Activated CD4-positive, alpha-beta memory T cell treated with anti-CD3 and anti-CD28 coated beads for 36 hours (primary cell): ENCODE measurements around the gene IFT20. TPM values are rescaled to one million over a fixed set of nuclear protein-coding genes. Genes with fewer than 3 reads are reported as not detected.

Experiments
- CTCF ChIA-PET: fragments of 350-600 bp; sonication (Branson Sonifier 250); formaldehyde crosslinking; loops from one replicate; lab custom pipeline; 2021; ENCODE audit warnings: antibody characterized with exemption, inconsistent platforms; lab: Charles Lee
- POLR2A ChIA-PET: fragments of 350-600 bp; sonication (Branson Sonifier 250); formaldehyde crosslinking; loops from one replicate; lab custom pipeline; 2021; ENCODE audit warnings: antibody characterized with exemption; lab: Charles Lee
- DNase-seq: peaks from one replicate; pipeline ENCODE4 v3.0.0-alpha.2; 2020
- H3K27ac Mint-ChIP-seq: one replicate; pipeline ENCODE4 v1.8.0; 2021; ENCODE audit warnings: mixed read lengths
- H3K27me3 Mint-ChIP-seq: one replicate; pipeline ENCODE4 v1.8.0; 2021; ENCODE audit warnings: mixed read lengths
- H3K36me3 Mint-ChIP-seq: one replicate; pipeline ENCODE4 v1.8.0; 2021; ENCODE audit warnings: mixed read lengths
- H3K4me1 Mint-ChIP-seq: one replicate; pipeline ENCODE4 v1.8.0; 2021; ENCODE audit warnings: low read depth, mixed read lengths
- H3K4me3 Mint-ChIP-seq: one replicate; pipeline ENCODE4 v1.8.0; 2021; ENCODE audit warnings: mild to moderate bottlenecking, mixed read lengths
- H3K9me3 Mint-ChIP-seq: one replicate; pipeline ENCODE4 v1.8.0; 2021; ENCODE audit warnings: mixed read lengths
- intact Hi-C: fragments of 100-400 bp; cut with micrococcal nuclease; formaldehyde crosslinking; loops from one replicate; pipeline ENCODE4 v1.15.1; 2023
- total RNA-seq, 2 experiments: library from RNA; stranded (reverse); gene quantifications; one replicate each; pipeline ENCODE4 v1.2.3, GENCODE V29; 2021

The IFT20 gene
- total RNA-seq: 10 to 100 TPM; 20.3 to 20.6 TPM

- peak within 1 kb of the TSS; percentile 94 for H3K4me3 Mint-ChIP-seq
- ChIA-PET CTCF (interaction anchor here (0.6 to 3.9 kb wide), 12 partner anchors 9 to 106 kb away, joined by 3 to 13 read pairs (median 4); partner anchors contain the start of gene POLDIP2), POLR2A (interaction anchor here (1.1 to 2.3 kb wide), 9 partner anchors 9 to 236 kb away, joined by 4 to 40 read pairs (median 5); partner anchors contain the start of genes PIGS, POLDIP2, SARM1 and TMEM97)
- no peaks in the 10 kb centered on the region for H3K27me3 Mint-ChIP-seq
- H3K9me3 Mint-ChIP-seq: no peaks in the 10 kb centered on the region
- peak within 1 kb of the TSS; percentile 87 for H3K27ac Mint-ChIP-seq
- H3K36me3 Mint-ChIP-seq: peaks cover 6% of the 10 kb centered on the region
- H3K4me1 Mint-ChIP-seq: peaks cover 36% of the 10 kb centered on the region
- intact Hi-C loops: loop anchor here (1.0 kb wide), 5 partner anchors 8 to 617 kb away; partner anchors contain the start of genes POLDIP2, SARM1 and TMEM97
- peak; percentile 99 for DNase-seq
Measured at GRCh38 chr17:28335201-28335958, at the start of gene IFT20, which contains the start of gene TNFAIP1. TSS of gene IFT20 (minus strand) at chr17:28335472. CDS start at chr17:28331985, 3,487 bp downstream. TSS of gene TNFAIP1 (plus strand) at chr17:28335761. CDS start at chr17:28339522, 3,761 bp downstream.

GRCh38 chr17:28385037-28385400 lies 49.7 kb upstream of the IFT20 start:
- POLR2A ChIA-PET: interaction anchor here (0.6 to 1.7 kb wide), 6 partner anchors 10 to 81 kb away, joined by 3 to 15 read pairs (median 4); partner anchors contain the start of genes IFT20, POLDIP2, SARM1 and TNFAIP1
- DNase-seq: peak; percentile 24
- Mint-ChIP-seq H3K27me3 (no peaks in the 10 kb centered on the region), H3K27ac (peak overlapping the region; percentile 59), H3K4me1 (peaks cover 25% of the 10 kb centered on the region), H3K4me3 (peak overlapping the region; percentile 88), H3K9me3 (no peaks in the 10 kb centered on the region), H3K36me3 (peaks cover 16% of the 10 kb centered on the region)
- CTCF ChIA-PET: interaction anchor here (1.7 kb wide), 1 partner anchor 31 kb away, joined by 7 read pairs; no protein-coding TSS in a partner anchor
- intact Hi-C loops: loop anchor here (2.0 to 10.0 kb wide), 2 partner anchors 32 to 160 kb away; no protein-coding TSS in a partner anchor

GRCh38 chr17:28384281-28385036 lies 49.2 kb upstream of the IFT20 start:
- peaks cover 25% of the 10 kb centered on the region for H3K4me1 Mint-ChIP-seq
- peak; percentile 84 for DNase-seq
- ChIA-PET CTCF (interaction anchor here (1.7 kb wide), 1 partner anchor 32 kb away, joined by 7 read pairs; no protein-coding TSS in a partner anchor), POLR2A (interaction anchor here (0.6 to 1.7 kb wide), 10 partner anchors 10 to 172 kb away, joined by 3 to 15 read pairs (median 3); partner anchors contain the start of genes IFT20, POLDIP2, SARM1 and TNFAIP1)
- no peaks in the 10 kb centered on the region for H3K27me3 Mint-ChIP-seq
- intact Hi-C loops: loop anchor here (2.0 to 10.0 kb wide), 2 partner anchors 32 to 160 kb away; no protein-coding TSS in a partner anchor
- peak overlapping the region; percentile 59 for H3K27ac Mint-ChIP-seq
- H3K36me3 Mint-ChIP-seq: peaks cover 13% of the 10 kb centered on the region
- H3K9me3 Mint-ChIP-seq: no peaks in the 10 kb centered on the region
- peak overlapping the region; percentile 88 for H3K4me3 Mint-ChIP-seq

- DNase-seq: peak; percentile 59
- no peak overlapping the region for H3K27ac Mint-ChIP-seq
- intact Hi-C loops: loop anchor here (10.0 kb wide), 1 partner anchor 164 kb away; no protein-coding TSS in a partner anchor
- no peaks in the 10 kb centered on the region for H3K9me3 Mint-ChIP-seq
- peak overlapping the region; percentile 14 for H3K4me3 Mint-ChIP-seq
- no peaks in the 10 kb centered on the region for H3K27me3 Mint-ChIP-seq
- POLR2A ChIA-PET: no interaction called here
- H3K4me1 Mint-ChIP-seq: peaks cover 23% of the 10 kb centered on the region
- CTCF ChIA-PET: interaction anchor here (1.0 to 2.1 kb wide), 2 partner anchors 10 to 35 kb away, joined by 4 to 6 read pairs; no protein-coding TSS in a partner anchor
- peaks cover 4% of the 10 kb centered on the region for H3K36me3 Mint-ChIP-seq
Measured at GRCh38 chr17:28381141-28381825, 46.0 kb upstream of the IFT20 start.

GRCh38 chr17:28379814-28380801 lies 44.8 kb upstream of the IFT20 start:
- Mint-ChIP-seq H3K4me3 (no peak overlapping the region), H3K27me3 (no peaks in the 10 kb centered on the region), H3K9me3 (no peaks in the 10 kb centered on the region), H3K27ac (no peak overlapping the region), H3K36me3 (peaks cover 4% of the 10 kb centered on the region), H3K4me1 (peaks cover 14% of the 10 kb centered on the region)
- intact Hi-C loops: loop anchor here (10.0 kb wide), 1 partner anchor 165 kb away; no protein-coding TSS in a partner anchor
- ChIA-PET POLR2A (no interaction called here), CTCF (interaction anchor here (1.0 kb wide), 1 partner anchor 11 kb away, joined by 4 read pairs; no protein-coding TSS in a partner anchor)
- no peak for DNase-seq

GRCh38 chr17:28372945-28373274 lies 37.6 kb upstream of the IFT20 start:
- CTCF ChIA-PET: interaction anchor here (1.5 kb wide), 1 partner anchor 44 kb away, joined by 3 read pairs; no protein-coding TSS in a partner anchor
- H3K27ac Mint-ChIP-seq: peak overlapping the region; percentile 58
- H3K4me3 Mint-ChIP-seq: peak overlapping the region; percentile 80
- H3K27me3 Mint-ChIP-seq: no peaks in the 10 kb centered on the region
- POLR2A ChIA-PET: interaction anchor here (1.7 to 3.0 kb wide), 2 partner anchors 12 to 28 kb away, joined by 3 to 15 read pairs; no protein-coding TSS in a partner anchor
- peaks cover 16% of the 10 kb centered on the region for H3K4me1 Mint-ChIP-seq
- no peak for DNase-seq
- H3K9me3 Mint-ChIP-seq: no peaks in the 10 kb centered on the region
- intact Hi-C loops: no loop called here
- H3K36me3 Mint-ChIP-seq: no peaks in the 10 kb centered on the region

- Mint-ChIP-seq H3K36me3 (no peaks in the 10 kb centered on the region), H3K9me3 (no peaks in the 10 kb centered on the region), H3K4me1 (peaks cover 16% of the 10 kb centered on the region), H3K27ac (peak overlapping the region; percentile 58), H3K4me3 (peak overlapping the region; percentile 80), H3K27me3 (no peaks in the 10 kb centered on the region)
- intact Hi-C loops: no loop called here
- peak; percentile 47 for DNase-seq
- ChIA-PET POLR2A (interaction anchor here (1.7 to 3.0 kb wide), 4 partner anchors 12 to 37 kb away, joined by 3 to 15 read pairs (median 10); partner anchors contain the start of genes IFT20, POLDIP2 and TNFAIP1), CTCF (interaction anchor here (1.4 to 1.5 kb wide), 2 partner anchors 11 to 44 kb away, joined by 3 to 4 read pairs; no protein-coding TSS in a partner anchor)
Measured at GRCh38 chr17:28372203-28372944, 37.1 kb upstream of the IFT20 start.

- POLR2A ChIA-PET: interaction anchor here (1.2 to 3.0 kb wide), 5 partner anchors 13 to 200 kb away, joined by 3 to 15 read pairs (median 8); partner anchors contain the start of genes IFT20, PIGS, POLDIP2 and TNFAIP1
- Mint-ChIP-seq H3K4me1 (peaks cover 16% of the 10 kb centered on the region), H3K27me3 (no peaks in the 10 kb centered on the region), H3K9me3 (no peaks in the 10 kb centered on the region), H3K4me3 (peak within 1 kb of the TSS; percentile 86), H3K36me3 (no peaks in the 10 kb centered on the region), H3K27ac (peak within 1 kb of the TSS; percentile 79)
- DNase-seq: peak; percentile 93
- intact Hi-C loops: loop anchor here (1.0 kb wide), 3 partner anchors 14 to 52 kb away; partner anchors contain the start of genes IFT20, POLDIP2, TMEM97 and TNFAIP1
- CTCF ChIA-PET: interaction anchor here (0.6 to 1.4 kb wide), 3 partner anchors 11 to 45 kb away, joined by 3 to 4 read pairs (median 4); no protein-coding TSS in a partner anchor
Measured at GRCh38 chr17:28371245-28372202, 36.3 kb upstream of the IFT20 start, which contains the start of gene SARM1. TSS of gene SARM1 (plus strand) at chr17:28371694. CDS start at chr17:28372033, 339 bp downstream.
